HepG2 (cell line): ENCODE measurements around the gene ULK4. TPM values are rescaled to one million over a fixed set of nuclear protein-coding genes. Genes with fewer than 3 reads are reported as not detected.

Experiments used
- ATAC-seq: fragments of 200-7000 bp; cut with Tn5 transposase; 3 replicates; pipeline ENCODE4 v1.9.1; 2020; ENCODE audit warnings: mild to moderate bottlenecking, moderate library complexity
- BruUV-seq: library from RNA; stranded (reverse); fragments of 400-500 nt; replicated peaks from 2 replicates; lab custom pipeline; 2021; lab: Mats Ljungman, UMichigan
- CTCF ChIA-PET: fragments of 300-600 bp; formaldehyde crosslinking; extraction: SDS; loops from one replicate; lab custom pipeline; 2021; ENCODE audit warnings: low total read pairs, inconsistent platforms, low intra/inter-chr PET ratio; lab: Yijun Ruan, JAX
- POLR2A ChIA-PET: fragments of 350-600 bp; sonication (Branson Sonifier 250); formaldehyde crosslinking; loops from one replicate; lab custom pipeline; 2020; ENCODE audit warnings: antibody characterized with exemption, inconsistent platforms; lab: Yijun Ruan, JAX
- DNase-seq: peaks from one replicate; pipeline ENCODE4 v3.0.0-alpha.2; 2015; ENCODE audit warnings: low spot score
- FAIRE-seq: peaks from 3 replicates; lab custom pipeline; 2011; peaks lifted over from hg19 to GRCh38; lab: Jason Lieb, UNC
- H2AFZ ChIP-seq: one replicate; pipeline ENCODE4 v1.6.1; 2011; ENCODE audit warnings: low read length, inconsistent platforms
- H3K27ac ChIP-seq: fragments of 300-600 bp; 3 replicates; pipeline ENCODE4 v1.8.0; 2011; ENCODE audit warnings: mixed run types, mild to moderate bottlenecking, mixed read lengths, low read length, inconsistent platforms; ENCODE audit not compliant: insufficient read depth; ENCODE audit errors: extremely low read length
- H3K27me3 ChIP-seq, 2 experiments: fragments of 200-600 bp in 1 of 2; 2 replicates in 1 of 2; 3 replicates in 1 of 2; pipeline versions ENCODE4 v1.6.0 to v1.8.0; 2011; ENCODE audit warnings: low read length in 2 of 2, mild to moderate bottlenecking in 2 of 2, moderate library complexity in 2 of 2, inconsistent platforms in 1 of 2; ENCODE audit not compliant: insufficient read depth in 2 of 2, control insufficient read depth in 1 of 2
- H3K36me3 ChIP-seq, 2 experiments: fragments of 200-600 bp in 1 of 2; replicated peaks in 1 of 2; 2 replicates in 1 of 2; 3 replicates in 1 of 2; pipeline versions ENCODE4 v1.5.1 to v1.8.0; 2011; ENCODE audit warnings: low read length in 2 of 2, inconsistent platforms in 1 of 2; ENCODE audit not compliant: insufficient read depth in 2 of 2, control insufficient read depth in 1 of 2
- H3K4me1 ChIP-seq: 2 replicates; pipeline ENCODE4 v1.5.1; 2012; ENCODE audit warnings: low read length, inconsistent platforms; ENCODE audit not compliant: insufficient read depth
- H3K4me2 ChIP-seq: 2 replicates; pipeline ENCODE4 v1.6.0; 2011; ENCODE audit warnings: low read depth, low read length, inconsistent platforms
- H3K4me3 ChIP-seq, 3 experiments: fragments of 200-600 bp in 1 of 3; sonication (generic), shearing (Covaris generic) in 1 of 3; replicated peaks in 1 of 3; 2 replicates each; pipeline ENCODE4 v1.5.1; 2011 to 2016; ENCODE audit warnings: low read length in 3 of 3, inconsistent platforms in 2 of 3, low read depth in 2 of 3, mild to moderate bottlenecking in 2 of 3, control low read depth in 1 of 3, mixed read lengths in 1 of 3; ENCODE audit not compliant: insufficient read depth in 1 of 3
- H3K79me2 ChIP-seq: one replicate; pipeline ENCODE4 v1.6.1; 2011; ENCODE audit warnings: low read length, inconsistent platforms; ENCODE audit not compliant: insufficient read depth
- H3K9ac ChIP-seq: 2 replicates; pipeline ENCODE4 v1.6.0; 2011; ENCODE audit warnings: mild to moderate bottlenecking, low read depth, low read length, inconsistent platforms; ENCODE audit not compliant: insufficient read depth
- H3K9me3 ChIP-seq: 2 replicates; pipeline ENCODE4 v1.5.1; 2012; ENCODE audit warnings: mild to moderate bottlenecking, low read length
- H4K20me1 ChIP-seq: 2 replicates; pipeline ENCODE4 v1.6.0; 2011; ENCODE audit warnings: inconsistent platforms, mild to moderate bottlenecking, low read length, moderate library complexity; ENCODE audit not compliant: insufficient read depth
- BCLAF1 ChIP-seq: fragments of 450-650 bp; IDR thresholded peaks from 2 replicates; pipeline ENCODE4 v1.6.1; 2017; ENCODE audit warnings: mild to moderate bottlenecking
- ELK4 ChIP-seq: sonication (generic); formaldehyde crosslinking; IDR thresholded peaks from 2 replicates; pipeline ENCODE4 v1.9.0; 2021; ENCODE audit warnings: missing genetic modification reagents, borderline replicate concordance
- HCFC1 ChIP-seq: fragments of 150-350 bp; IDR thresholded peaks from 2 replicates; pipeline ENCODE4 v1.6.1; 2014; ENCODE audit warnings: low read depth, low read length
- NCOA5 ChIP-seq: sonication (generic); formaldehyde crosslinking; IDR thresholded peaks from 2 replicates; pipeline ENCODE4 v1.4.0; 2020; ENCODE audit warnings: missing genetic modification reagents
- PAX8 ChIP-seq: sonication (generic); formaldehyde crosslinking; IDR thresholded peaks from 2 replicates; pipeline ENCODE4 v1.8.0; 2022; ENCODE audit warnings: mild to moderate bottlenecking, missing genetic modification reagents, borderline replicate concordance
- PLRG1 ChIP-seq: fragments of 450-650 bp; conservative IDR thresholded peaks from 2 replicates; pipeline ENCODE4 v1.6.1; 2016
- PTBP1 ChIP-seq: fragments of 200-400 bp; formaldehyde crosslinking; IDR thresholded peaks from 2 replicates; pipeline ENCODE4 v1.6.1; 2018; ENCODE audit warnings: low read length, low read depth; ENCODE audit not compliant: poor library complexity, severe bottlenecking
- REL ChIP-seq: sonication (generic); formaldehyde crosslinking; conservative IDR thresholded peaks from 2 replicates; pipeline ENCODE4 v1.8.0; 2022; ENCODE audit warnings: mild to moderate bottlenecking, missing genetic modification reagents, moderate library complexity
- SATB2 ChIP-seq: sonication (generic); formaldehyde crosslinking; IDR thresholded peaks from 2 replicates; pipeline ENCODE4 v1.5.0; 2020; ENCODE audit warnings: missing genetic modification reagents
- SNAI1 ChIP-seq: sonication (generic); formaldehyde crosslinking; IDR thresholded peaks from 2 replicates; pipeline ENCODE4 v1.5.0; 2020; ENCODE audit warnings: mild to moderate bottlenecking, missing genetic modification reagents, borderline replicate concordance
- SP4 ChIP-seq: sonication (generic); formaldehyde crosslinking; IDR thresholded peaks from 2 replicates; pipeline ENCODE4 v1.8.1; 2023; ENCODE audit warnings: mild to moderate bottlenecking, missing genetic modification reagents
- SYNCRIP ChIP-seq: fragments of 200-400 bp; formaldehyde crosslinking; IDR thresholded peaks from 2 replicates; pipeline ENCODE4 v1.6.1; 2018; ENCODE audit warnings: mild to moderate bottlenecking, low read depth, low read length; ENCODE audit not compliant: insufficient read depth
- ZBTB21 ChIP-seq: sonication (generic); formaldehyde crosslinking; IDR thresholded peaks from 2 replicates; pipeline ENCODE4 v1.4.0; 2020; ENCODE audit warnings: missing genetic modification reagents
- ZBTB33 ChIP-seq: sonication (generic); formaldehyde crosslinking; IDR thresholded peaks from 2 replicates; pipeline ENCODE4 v1.4.0; 2020; ENCODE audit warnings: missing genetic modification reagents
- ZNF333 ChIP-seq: sonication (generic); formaldehyde crosslinking; IDR thresholded peaks from 2 replicates; pipeline ENCODE4 v1.4.0; 2020; ENCODE audit warnings: mild to moderate bottlenecking, missing genetic modification reagents, borderline replicate concordance
- ZNF468 ChIP-seq: sonication (generic); formaldehyde crosslinking; IDR thresholded peaks from 2 replicates; pipeline ENCODE4 v1.8.0; 2022; ENCODE audit warnings: mild to moderate bottlenecking, moderate library complexity, missing genetic modification reagents
- ZNF777 ChIP-seq: sonication (generic); formaldehyde crosslinking; IDR thresholded peaks from 2 replicates; pipeline ENCODE4 v1.4.0; 2020; ENCODE audit warnings: missing genetic modification reagents
- ZSCAN30 ChIP-seq: sonication (generic); formaldehyde crosslinking; IDR thresholded peaks from 2 replicates; pipeline ENCODE4 v1.5.0; 2020; ENCODE audit warnings: mild to moderate bottlenecking, missing genetic modification reagents
- WGBS: methylation state at CpG from one replicate; pipeline ENCODE4 v1.1.6; 2017; ENCODE audit warnings: low lambda C conversion rate; 5-methylcytosine and 5-hydroxymethylcytosine counted together
- in situ Hi-C: cut with HindIII; loops from 2 replicates; pipeline ENCODE4 v1.10.0; 2017; ENCODE audit warnings: low pct_unique_long_range_greater_than_20kb; ENCODE audit not compliant: extremely low pct_ligation_motif_present
- intact Hi-C: fragments of 100-400 bp; cut with micrococcal nuclease; formaldehyde crosslinking; loops from one replicate; pipeline ENCODE4 v1.10.0; 2022; ENCODE audit not compliant: unreplicated experiment
- polyA plus RNA-seq, 8 experiments: library from polyadenylated mRNA; depleted of rRNA in 3 of 8; stranded (reverse) in 7 of 8; unstranded in 1 of 8; fragments of >200 nt; fragmentation: Illumina TruSeq in 4 of 8; extraction: Trizol in 4 of 8; gene quantifications; 2 replicates each; pipeline versions ENCODE4 v1.2.1 to v1.2.3, GENCODE V29; 2011 to 2016; ENCODE audit warnings: low read depth in 4 of 8, missing spikeins in 1 of 8, mixed read lengths in 1 of 8; ENCODE audit not compliant: insufficient read depth in 1 of 8
- total RNA-seq, 5 experiments: library from RNA; depleted of rRNA; stranded (reverse); fragments of >200 nt; fragmentation: Illumina TruSeq; extraction: Trizol; gene quantifications; 2 replicates each; pipeline ENCODE4 v1.2.3, GENCODE V29; 2016; ENCODE audit warnings: low read depth in 1 of 5

Gene ULK4
- total and polyA plus RNA-seq, 2 of the 13 experiments (the other 11 are each of a cell fraction or from before 2014, with no cell fraction given): 6.7 to 11.8 TPM

- TF ChIP-seq SP4 (CRISPR knock-in tag): no peak
- no peak for TF ChIP-seq PLRG1
- no peak for TF ChIP-seq ZNF333
- no peak for TF ChIP-seq REL (CRISPR knock-in tag)
- no peak for TF ChIP-seq PAX8 (CRISPR knock-in tag)
- no peak for TF ChIP-seq NCOA5
- no peak for TF ChIP-seq BCLAF1
- TF ChIP-seq ZNF468 (CRISPR knock-in tag): no peak
- no peak for TF ChIP-seq SYNCRIP
- no peak for TF ChIP-seq SNAI1 (CRISPR knock-in tag)
- TF ChIP-seq ZBTB33: no peak
- no peak for TF ChIP-seq PTBP1
- no peak for TF ChIP-seq ZSCAN30 (CRISPR knock-in tag)
- TF ChIP-seq ELK4 (CRISPR knock-in tag): no peak
- no peak for TF ChIP-seq ZBTB21 (CRISPR knock-in tag)
- TF ChIP-seq HCFC1: no peak
- TF ChIP-seq ZNF777 (CRISPR knock-in tag): no peak
- no peak for TF ChIP-seq SATB2 (CRISPR knock-in tag)
- TF ChIP-seq, all 625 proteins: peak for 0
Observed at GRCh38 chr3:41866298-41866697, 95.6 kb downstream of the ULK4 start.

More at GRCh38 chr3:41866298-41866697, 95.6 kb downstream of the ULK4 start:
- Histone ChIP-seq H3K79me2 (no peaks in the 10 kb centered on the region), H3K27me3 (no peaks in the 10 kb centered on the region), H3K4me3 (no peak overlapping the region), H3K4me1 (no peaks in the 10 kb centered on the region), H4K20me1 (no peaks in the 10 kb centered on the region), H3K36me3 (no peaks in the 10 kb centered on the region), H2AFZ (no peak overlapping the region), H3K9me3 (no peaks in the 10 kb centered on the region), H3K27ac (no peak overlapping the region), H3K9ac (no peak overlapping the region), H3K4me2 (no peak overlapping the region)
- ChIA-PET CTCF (no interaction called here), POLR2A (no interaction called here)
- intact Hi-C loops: no loop called here
- in situ Hi-C loops: no loop called here
- FAIRE-seq (no peak), DNase-seq (no peak), ATAC-seq (no peak)
- no TSS peak for BruUV-seq
- WGBS: 93% methylated on average over 4 of the region's 6 CpGs
